Fibroblast of mammary gland (primary cell): ENCODE data around the gene ZDHHC4.
A peak's percentile ranks its signal among the peaks of the same experiment; 100 is the strongest.

ENCODE experiments used
- DNase-seq: peaks from one replicate; pipeline ENCODE4 v3.0.0-alpha.2; 2010; ENCODE audit warnings: low read depth
- H3K4me3 ChIP-seq: 2 replicates; pipeline ENCODE4 v1.5.1; 2011; ENCODE audit warnings: low read depth, mild to moderate bottlenecking, low read length, moderate library complexity; ENCODE audit not compliant: control insufficient read depth
- CTCF ChIP-seq: conservative IDR thresholded peaks from 2 replicates; pipeline ENCODE4 v1.5.1; 2011; ENCODE audit warnings: low read depth, low read length, inconsistent platforms; ENCODE audit not compliant: control insufficient read depth, insufficient read depth

Gene ZDHHC4

GRCh38 chr7:6551016-6551511 is 26.2 kb upstream of the ZDHHC4 start, which contains the start of gene GRID2IP:
Gene GRID2IP (minus strand): TSS chr7:6551461. CDS start chr7:6551436, 25 bp downstream.
- no peak for DNase-seq
- H3K4me3 ChIP-seq = no peak within 1 kb of the TSS
- no peak for TF ChIP-seq CTCF

GRCh38 chr7:6553448-6554044 is 23.7 kb upstream of the ZDHHC4 start:
- TF ChIP-seq CTCF = peak; percentile 8
- no peak overlapping the region for H3K4me3 ChIP-seq
- no peak for DNase-seq

- DNase-seq = no peak
- TF ChIP-seq CTCF = no peak
- H3K4me3 ChIP-seq = no peak overlapping the region
Observed at GRCh38 chr7:6554848-6555247, 22.4 kb upstream of the ZDHHC4 start.

- no peak for TF ChIP-seq CTCF
- DNase-seq = no peak
- H3K4me3 ChIP-seq = no peak overlapping the region
Observed at GRCh38 chr7:6556196-6556595, 21.1 kb upstream of the ZDHHC4 start.

- TF ChIP-seq CTCF = peak; percentile 48
- no peak overlapping the region for H3K4me3 ChIP-seq
- DNase-seq = peak; percentile 53
Observed at GRCh38 chr7:6558837-6559236, 18.4 kb upstream of the ZDHHC4 start.

- H3K4me3 ChIP-seq = no peak overlapping the region
- no peak for DNase-seq
- TF ChIP-seq CTCF = no peak
Observed at GRCh38 chr7:6559896-6560295, 17.4 kb upstream of the ZDHHC4 start.
